Neuronal stem cell (in vitro differentiated cells): ENCODE data around the gene COA1.

Experiments
- DNase-seq: peaks from one replicate; pipeline ENCODE4 v3.0.0-alpha.2; 2013; ENCODE audit warnings: low spot score
- H2AFZ ChIP-seq: one replicate; pipeline ENCODE4 v1.6.1; 2013; ENCODE audit warnings: mild to moderate bottlenecking, low read length, inconsistent platforms
- H2AK5ac ChIP-seq: 2 replicates; pipeline ENCODE4 v1.6.1; 2013; ENCODE audit warnings: low read depth, mild to moderate bottlenecking, inconsistent platforms, low read length, moderate library complexity, mixed read lengths
- H2BK120ac ChIP-seq: 2 replicates; pipeline ENCODE4 v1.6.1; 2013; ENCODE audit warnings: low read depth, mild to moderate bottlenecking, inconsistent platforms, low read length, moderate library complexity, mixed read lengths
- H2BK12ac ChIP-seq: one replicate; pipeline ENCODE4 v1.6.1; 2013; ENCODE audit warnings: low read length, inconsistent platforms
- H2BK15ac ChIP-seq: 2 replicates; pipeline ENCODE4 v1.6.1; 2013; ENCODE audit warnings: mild to moderate bottlenecking, low read length, inconsistent platforms, mixed read lengths
- H2BK5ac ChIP-seq: one replicate; pipeline ENCODE4 v1.6.1; 2013; ENCODE audit warnings: inconsistent platforms, mild to moderate bottlenecking, low read length, moderate library complexity
- H3K14ac ChIP-seq: one replicate; pipeline ENCODE4 v1.6.1; 2013; ENCODE audit warnings: low read length, inconsistent platforms
- H3K18ac ChIP-seq: 2 replicates; pipeline ENCODE4 v1.6.1; 2013; ENCODE audit warnings: low read length, inconsistent platforms
- H3K23ac ChIP-seq: 2 replicates; pipeline ENCODE4 v1.6.1; 2013; ENCODE audit warnings: low read depth, mild to moderate bottlenecking, mixed read lengths, low read length, inconsistent platforms; ENCODE audit not compliant: poor library complexity
- H3K27ac ChIP-seq: replicated peaks from 3 replicates; pipeline ENCODE4 v1.5.1; 2013; ENCODE audit warnings: low read length, inconsistent platforms
- H3K27me3 ChIP-seq, 3 experiments: 2 replicates each; pipeline ENCODE4 v1.6.1; 2013; ENCODE audit warnings: low read length in 3 of 3, mild to moderate bottlenecking in 2 of 3, inconsistent platforms in 1 of 3, low read depth in 1 of 3, mixed read lengths in 1 of 3, moderate library complexity in 1 of 3; ENCODE audit not compliant: control insufficient read depth in 3 of 3, insufficient read depth in 3 of 3
- H3K36me3 ChIP-seq, 2 donors: replicated peaks in 1 of 2; 2 replicates each; pipeline ENCODE4 v1.6.1; 2013; ENCODE audit warnings: low read length in 2 of 2; ENCODE audit not compliant: control insufficient read depth in 2 of 2, insufficient read depth in 2 of 2
- H3K4ac ChIP-seq: 2 replicates; pipeline ENCODE4 v1.6.1; 2013; ENCODE audit warnings: inconsistent platforms, mild to moderate bottlenecking, low read length, moderate library complexity
- H3K4me1 ChIP-seq, 2 donors: 1 replicate in 1 of 2; 2 replicates in 1 of 2; pipeline ENCODE4 v1.6.1; 2013; ENCODE audit warnings: low read length in 2 of 2, low read depth in 1 of 2; ENCODE audit not compliant: control insufficient read depth in 2 of 2, insufficient read depth in 1 of 2
- H3K4me2 ChIP-seq: one replicate; pipeline ENCODE4 v1.6.1; 2013; ENCODE audit warnings: mild to moderate bottlenecking, low read length, inconsistent platforms; ENCODE audit not compliant: insufficient read depth, poor library complexity, severe bottlenecking
- H3K4me3 ChIP-seq, 2 donors: 2 replicates each; pipeline ENCODE4 v1.5.1; 2013; ENCODE audit warnings: low read length in 2 of 2, mild to moderate bottlenecking in 2 of 2, inconsistent platforms in 1 of 2, moderate library complexity in 1 of 2
- H3K79me1 ChIP-seq: one replicate; pipeline ENCODE4 v1.6.1; 2013; ENCODE audit warnings: low read depth, mild to moderate bottlenecking, inconsistent platforms, low read length, moderate library complexity
- H3K9ac ChIP-seq: one replicate; pipeline ENCODE4 v1.6.1; 2013; ENCODE audit warnings: mild to moderate bottlenecking, low read depth, low read length, inconsistent platforms; ENCODE audit not compliant: poor library complexity
- H3K9me3 ChIP-seq, 2 donors: replicated peaks in 1 of 2; 2 replicates each; pipeline versions ENCODE3 to v1.6.1; 2013; ENCODE audit warnings: low read length in 2 of 2, mild to moderate bottlenecking in 2 of 2, inconsistent platforms in 1 of 2, low read depth in 1 of 2, mixed read lengths in 1 of 2, moderate library complexity in 1 of 2; ENCODE audit not compliant: control insufficient read depth in 2 of 2, insufficient read depth in 1 of 2
- H4K8ac ChIP-seq: one replicate; pipeline ENCODE4 v1.6.1; 2013; ENCODE audit warnings: low read depth, mild to moderate bottlenecking, inconsistent platforms, low read length, moderate library complexity
- H4K91ac ChIP-seq: one replicate; pipeline ENCODE4 v1.6.1; 2013; ENCODE audit warnings: low read length, low read depth, mild to moderate bottlenecking, inconsistent platforms; ENCODE audit not compliant: poor library complexity
- WGBS, 2 donors: extraction: QIAGEN DNeasy Blood & Tissue Kit; methylation state at CpG; one replicate each; pipeline ENCODE4 v1.1.7; 2013; ENCODE audit warnings: missing lambda C conversion rate in 2 of 2, mixed read lengths in 1 of 2; ENCODE audit not compliant: insufficient read length in 2 of 2, insufficient replicate concordance in 1 of 2; ENCODE audit errors: extremely low coverage in 2 of 2; 5-methylcytosine and 5-hydroxymethylcytosine counted together

The COA1 gene

DNA sequence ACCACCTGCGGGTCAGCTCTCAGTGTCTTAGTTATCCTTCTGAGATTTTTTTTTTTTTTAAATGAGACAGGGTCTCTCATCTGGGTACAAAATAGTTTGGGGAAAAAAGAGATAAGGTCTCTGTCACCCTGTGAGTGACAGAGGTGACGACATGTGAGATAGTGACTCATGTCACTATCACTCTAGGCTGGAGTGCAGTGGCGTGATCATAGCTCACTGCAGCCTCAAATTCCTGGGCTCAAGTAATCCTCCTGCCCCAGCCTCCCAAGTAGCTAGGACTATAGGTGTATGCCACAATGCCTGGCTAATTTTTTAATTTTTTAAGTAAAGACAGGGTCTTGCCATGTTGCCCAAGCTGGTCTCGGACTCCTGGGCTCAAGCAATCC is 39.6 kb upstream of the COA1 start:
- H3K27me3 ChIP-seq, result no peaks in the 10 kb centered on the region
- H2BK15ac ChIP-seq, result no peak overlapping the region
- peaks cover 0 to 8% of the 10 kb centered on the region in 2 donors for H3K4me1 ChIP-seq
- no peak overlapping the region for H3K4me2 ChIP-seq
- no peak overlapping the region for H3K23ac ChIP-seq
- no peak overlapping the region for H3K9ac ChIP-seq
- peaks cover 0 to 3% of the 10 kb centered on the region in 2 donors for H3K9me3 ChIP-seq
- no peak overlapping the region for H4K8ac ChIP-seq
- H3K79me1 ChIP-seq, result peaks cover 3% of the 10 kb centered on the region
- no peak overlapping the region for H2AFZ ChIP-seq
- H3K14ac ChIP-seq, result no peak overlapping the region
- H2BK12ac ChIP-seq, result no peak overlapping the region
- H3K27ac ChIP-seq, result no peak overlapping the region
- H4K91ac ChIP-seq, result no peak overlapping the region
- H3K4me3 ChIP-seq, result no peak overlapping the region
- H3K36me3 ChIP-seq, result no peaks in the 10 kb centered on the region
- WGBS, 2 donors, result no CpG with 5 or more reads among the region's 4 CpGs
- H2BK5ac ChIP-seq, result no peak overlapping the region
- H3K4ac ChIP-seq, result no peak overlapping the region
- no peak overlapping the region for H2BK120ac ChIP-seq
- no peak for DNase-seq
- H3K18ac ChIP-seq, result no peak overlapping the region
- H2AK5ac ChIP-seq, result no peak overlapping the region

DNA sequence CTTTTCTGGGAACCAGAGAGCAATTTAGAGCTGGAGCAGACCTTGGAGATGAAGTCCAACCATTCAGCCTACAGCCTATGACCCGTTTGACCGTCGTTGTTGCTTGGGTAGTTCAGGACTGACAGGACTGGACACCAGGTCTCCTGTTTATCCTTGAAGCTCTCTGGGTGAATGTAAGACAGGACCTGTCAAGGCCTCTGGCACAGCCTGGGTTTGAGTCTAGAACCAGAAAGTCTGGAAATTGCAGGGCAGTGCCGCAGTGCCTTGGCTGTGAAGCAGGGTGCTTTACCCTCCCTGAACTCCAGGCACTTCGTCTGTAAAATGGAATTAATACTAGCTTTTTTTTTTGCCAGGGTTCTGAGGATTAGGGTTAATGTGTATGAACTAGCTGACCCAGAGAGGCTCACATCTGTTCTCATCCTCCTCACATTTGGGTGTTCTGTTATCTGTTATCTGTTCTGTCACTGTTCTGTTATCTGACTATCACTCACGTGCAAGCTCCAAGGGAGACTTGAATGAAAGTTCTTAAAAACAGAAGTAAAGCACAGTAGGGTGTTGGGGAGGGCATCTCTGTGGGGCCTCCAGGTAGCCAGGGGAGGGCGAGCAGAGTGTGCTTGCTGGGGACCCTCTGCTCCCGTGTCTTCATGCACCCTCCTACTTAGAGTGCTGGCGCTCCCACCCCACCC is 39.0 kb upstream of the COA1 start:
- H3K27ac ChIP-seq, result no peak overlapping the region
- H3K4ac ChIP-seq, result no peak overlapping the region
- H2AFZ ChIP-seq, result no peak overlapping the region
- no peaks in the 10 kb centered on the region for H3K27me3 ChIP-seq
- H2BK5ac ChIP-seq, result no peak overlapping the region
- H4K91ac ChIP-seq, result no peak overlapping the region
- H4K8ac ChIP-seq, result no peak overlapping the region
- peaks cover 0 to 10% of the 10 kb centered on the region in 2 donors for H3K4me1 ChIP-seq
- no peak overlapping the region for H2AK5ac ChIP-seq
- H2BK120ac ChIP-seq, result no peak overlapping the region
- DNase-seq, result no peak
- H3K79me1 ChIP-seq, result peaks cover 3% of the 10 kb centered on the region
- H3K23ac ChIP-seq, result no peak overlapping the region
- no peaks in the 10 kb centered on the region for H3K36me3 ChIP-seq
- H3K4me2 ChIP-seq, result no peak overlapping the region
- H2BK12ac ChIP-seq, result no peak overlapping the region
- H3K14ac ChIP-seq, result no peak overlapping the region
- no peak overlapping the region for H3K18ac ChIP-seq
- no peak overlapping the region for H3K4me3 ChIP-seq
- no peak overlapping the region for H3K9ac ChIP-seq
- peaks cover 0 to 3% of the 10 kb centered on the region in 2 donors for H3K9me3 ChIP-seq
- WGBS, 2 donors, result no CpG with 5 or more reads among the region's 9 CpGs
- no peak overlapping the region for H2BK15ac ChIP-seq

DNA sequence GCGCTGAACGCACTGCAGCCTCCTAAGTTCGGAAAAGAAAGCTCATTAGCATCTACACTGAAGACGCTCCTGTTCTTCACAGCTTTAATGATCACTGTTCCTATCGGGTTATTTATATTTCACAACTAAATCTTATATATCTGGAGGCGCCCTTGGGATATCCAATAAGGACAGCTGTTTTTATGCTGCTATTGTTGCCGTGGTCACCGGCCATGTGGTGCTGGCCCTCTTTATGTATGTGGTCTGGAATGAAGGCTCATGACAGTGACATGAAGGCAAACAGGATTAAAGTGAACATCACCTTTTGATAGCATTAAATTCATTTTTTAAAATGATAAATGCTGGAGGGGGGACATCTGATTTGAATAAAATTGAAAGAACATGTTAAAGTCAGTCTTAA is 38.0 kb upstream of the COA1 start:
- Histone ChIP-seq H4K91ac (no peak overlapping the region), H3K79me1 (no peaks in the 10 kb centered on the region), H3K9me3 (peaks cover 0 to 3% of the 10 kb centered on the region in 2 donors), H2BK12ac (no peak overlapping the region), H3K27ac (no peak overlapping the region), H3K4me3 (no peak overlapping the region), H4K8ac (no peak overlapping the region), H3K9ac (no peak overlapping the region), H2BK5ac (no peak overlapping the region), H3K23ac (no peak overlapping the region), H2AFZ (no peak overlapping the region), H2AK5ac (no peak overlapping the region), H3K4me2 (no peak overlapping the region), H3K4ac (no peak overlapping the region), H2BK120ac (no peak overlapping the region), H3K14ac (no peak overlapping the region), H3K36me3 (no peaks in the 10 kb centered on the region), H3K4me1 (peaks cover 0 to 10% of the 10 kb centered on the region in 2 donors), H2BK15ac (no peak overlapping the region), H3K27me3 (no peaks in the 10 kb centered on the region), H3K18ac (no peak overlapping the region)
- no peak for DNase-seq
- WGBS, 2 donors, result no CpG with 5 or more reads among the region's 8 CpGs

GRCh38 chr7:43766564-43766963 is 37.2 kb upstream of the COA1 start:
- DNase-seq, result no peak
- H3K4ac ChIP-seq, result no peak overlapping the region

More at GRCh38 chr7:43766564-43766963, 37.2 kb upstream of the COA1 start:
- H3K27me3 ChIP-seq, result no peaks in the 10 kb centered on the region
- no peak overlapping the region for H2BK12ac ChIP-seq
- no peak overlapping the region for H3K4me3 ChIP-seq
- H2AFZ ChIP-seq, result no peak overlapping the region
- H2BK120ac ChIP-seq, result no peak overlapping the region
- no peak overlapping the region for H3K23ac ChIP-seq
- no peak overlapping the region for H4K8ac ChIP-seq
- no peaks in the 10 kb centered on the region for H3K79me1 ChIP-seq
- H3K9ac ChIP-seq, result no peak overlapping the region
- H2BK15ac ChIP-seq, result no peak overlapping the region
- no peak overlapping the region for H3K14ac ChIP-seq
- no peak overlapping the region for H3K4me2 ChIP-seq
- H3K36me3 ChIP-seq, result no peaks in the 10 kb centered on the region
- H2BK5ac ChIP-seq, result no peak overlapping the region
- H3K4me1 ChIP-seq, result peaks cover 0 to 10% of the 10 kb centered on the region in 2 donors
- H2AK5ac ChIP-seq, result no peak overlapping the region
- H3K18ac ChIP-seq, result no peak overlapping the region
- no peaks in the 10 kb centered on the region for H3K9me3 ChIP-seq
- WGBS, 2 donors, result no CpG with 5 or more reads among the region's 8 CpGs
- H3K27ac ChIP-seq, result no peak overlapping the region
- no peak overlapping the region for H4K91ac ChIP-seq
